IPS DF 19.7 (cell line): ENCODE data around the gene PXDN.
A peak's percentile ranks its signal among the peaks of the same experiment; 100 is the strongest.

Experiments
- DNase-seq: peaks from one replicate; pipeline ENCODE4 v3.0.0-alpha.2; 2013; ENCODE audit warnings: low read depth, low spot score

PXDN gene

DNA sequence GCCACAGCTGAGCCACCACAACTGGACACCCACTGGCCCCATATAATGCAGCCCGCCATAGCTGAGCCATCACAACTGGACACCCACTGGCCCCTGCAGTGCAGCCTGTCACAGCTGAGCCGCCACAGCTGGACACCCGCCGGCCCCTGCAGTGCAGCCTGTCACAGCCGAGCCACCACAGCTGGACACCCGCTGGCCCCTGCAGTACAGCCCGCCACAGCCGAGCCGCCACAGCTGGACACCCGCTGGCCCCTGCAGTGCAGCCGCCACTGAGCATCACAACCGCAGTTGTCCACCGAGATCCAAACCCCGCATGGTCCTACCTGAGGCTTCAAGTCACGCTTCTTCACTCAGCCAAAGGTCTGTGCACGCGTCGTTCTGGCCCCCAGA lies 134.2 kb downstream of the PXDN start:
- DNase-seq = no peak

DNA sequence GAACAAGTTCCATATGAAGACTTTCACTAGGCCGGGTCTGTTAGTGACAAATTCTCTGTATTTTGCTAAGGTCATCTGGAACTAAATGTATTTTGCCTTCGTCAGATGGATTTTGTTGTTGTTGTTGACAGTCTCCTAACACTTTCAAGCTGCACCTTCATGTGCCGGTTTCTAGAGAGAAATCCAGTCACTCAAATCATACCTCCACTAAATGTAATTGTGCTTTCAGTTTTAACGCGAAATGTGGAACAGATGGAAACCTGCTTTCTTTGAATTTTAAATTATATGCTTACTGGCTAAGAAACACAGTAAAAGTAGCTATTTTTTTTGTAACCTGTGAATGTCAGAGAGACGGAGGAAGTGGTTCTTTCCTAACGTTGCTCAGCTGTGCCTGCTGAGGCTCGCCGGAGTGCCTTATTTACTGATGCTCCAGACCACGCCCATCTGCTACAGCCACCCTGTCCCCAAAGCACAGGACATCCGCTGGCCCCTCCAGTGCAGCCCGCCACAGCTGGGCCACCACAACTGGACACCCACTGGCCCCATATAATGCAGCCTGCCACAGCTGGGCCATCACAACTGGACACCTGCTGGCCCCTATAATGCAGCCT lies 134.7 kb downstream of the PXDN start:
- no peak for DNase-seq

DNA sequence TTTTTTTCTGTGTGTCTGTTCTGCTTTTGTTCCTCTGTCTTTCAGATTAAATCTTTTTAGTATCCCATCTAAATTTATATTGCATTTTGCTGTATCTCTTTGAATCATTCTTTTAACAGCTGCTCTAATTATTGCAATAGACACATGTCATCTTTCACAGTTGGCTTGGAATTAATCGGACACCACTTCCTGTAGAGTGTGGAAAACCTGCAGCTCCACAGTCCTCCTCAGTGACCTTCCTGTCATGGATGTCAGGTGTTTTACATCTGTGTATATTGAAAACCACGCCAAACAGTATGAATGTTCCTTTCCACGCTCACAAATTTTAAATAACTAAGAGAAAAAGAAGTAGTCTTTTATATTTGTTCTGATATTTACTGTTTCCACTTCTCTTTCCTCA lies 135.3 kb downstream of the PXDN start:
- no peak for DNase-seq

DNA sequence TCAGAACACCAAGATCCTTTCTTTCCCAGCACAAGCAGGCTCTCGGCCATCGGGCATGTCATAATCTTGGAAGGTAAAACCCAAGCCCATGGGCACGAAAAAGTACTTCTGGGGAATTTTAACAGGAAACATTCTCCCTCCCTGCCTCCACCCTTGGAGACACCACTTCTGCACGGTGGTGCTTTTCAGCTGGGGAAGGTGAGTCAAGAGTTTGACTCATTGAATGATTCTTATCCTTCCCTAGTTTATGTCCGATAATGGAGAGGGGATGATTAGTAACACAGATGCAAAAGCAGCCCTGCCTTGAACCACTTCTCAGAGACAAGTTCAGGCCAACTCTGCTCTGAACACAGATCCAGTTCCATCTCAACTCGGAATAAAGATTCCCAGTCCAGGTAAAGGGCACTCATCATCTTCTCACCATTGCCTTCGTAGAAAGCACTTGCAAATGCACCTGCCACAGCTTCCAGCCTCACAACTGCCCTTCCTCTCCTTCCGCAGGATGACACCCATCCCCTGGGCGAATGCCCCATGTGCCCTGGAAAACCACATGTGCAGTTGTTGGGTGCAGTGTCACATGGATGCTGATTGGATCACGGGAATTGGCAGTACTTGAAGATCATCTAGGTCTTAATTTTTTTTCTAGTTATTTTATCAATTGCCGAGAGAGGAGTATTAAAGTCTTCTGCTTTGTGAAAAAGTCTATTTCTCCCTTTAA lies 136.2 kb downstream of the PXDN start:
- DNase-seq = no peak

DNA sequence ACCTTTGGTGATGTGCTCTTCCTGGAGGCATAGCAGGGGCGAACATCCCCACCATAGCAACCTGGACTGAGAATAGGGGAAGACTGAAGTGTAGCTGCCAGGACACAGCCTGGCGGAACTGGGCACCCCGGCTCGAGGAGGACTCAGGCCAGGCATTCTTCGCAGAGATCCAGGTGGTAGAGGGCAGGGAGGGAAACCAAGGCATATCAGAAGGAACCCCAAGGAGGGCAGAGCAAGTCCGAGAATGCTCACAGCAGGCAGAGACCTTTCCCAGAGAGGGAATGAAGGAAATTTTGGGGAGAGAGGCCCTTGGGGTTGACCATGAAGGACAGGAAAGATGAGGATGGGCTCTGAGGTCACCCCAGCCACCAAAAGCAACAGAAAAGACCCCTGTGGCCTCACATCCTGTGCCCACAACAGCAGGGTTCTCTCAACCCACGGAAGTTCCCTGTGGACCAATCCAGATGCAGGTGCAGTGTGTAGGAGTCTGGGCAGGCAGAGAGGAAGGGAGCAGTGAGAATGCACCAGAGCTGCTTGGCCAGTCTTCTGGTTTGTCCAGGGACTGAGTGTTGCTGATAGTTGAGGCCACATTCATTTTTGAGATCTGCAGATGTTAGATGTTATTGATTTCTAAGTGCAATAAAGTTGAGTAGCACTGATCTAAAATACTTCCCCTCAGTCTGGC lies 136.9 kb downstream of the PXDN start:
- DNase-seq = no peak

DNA sequence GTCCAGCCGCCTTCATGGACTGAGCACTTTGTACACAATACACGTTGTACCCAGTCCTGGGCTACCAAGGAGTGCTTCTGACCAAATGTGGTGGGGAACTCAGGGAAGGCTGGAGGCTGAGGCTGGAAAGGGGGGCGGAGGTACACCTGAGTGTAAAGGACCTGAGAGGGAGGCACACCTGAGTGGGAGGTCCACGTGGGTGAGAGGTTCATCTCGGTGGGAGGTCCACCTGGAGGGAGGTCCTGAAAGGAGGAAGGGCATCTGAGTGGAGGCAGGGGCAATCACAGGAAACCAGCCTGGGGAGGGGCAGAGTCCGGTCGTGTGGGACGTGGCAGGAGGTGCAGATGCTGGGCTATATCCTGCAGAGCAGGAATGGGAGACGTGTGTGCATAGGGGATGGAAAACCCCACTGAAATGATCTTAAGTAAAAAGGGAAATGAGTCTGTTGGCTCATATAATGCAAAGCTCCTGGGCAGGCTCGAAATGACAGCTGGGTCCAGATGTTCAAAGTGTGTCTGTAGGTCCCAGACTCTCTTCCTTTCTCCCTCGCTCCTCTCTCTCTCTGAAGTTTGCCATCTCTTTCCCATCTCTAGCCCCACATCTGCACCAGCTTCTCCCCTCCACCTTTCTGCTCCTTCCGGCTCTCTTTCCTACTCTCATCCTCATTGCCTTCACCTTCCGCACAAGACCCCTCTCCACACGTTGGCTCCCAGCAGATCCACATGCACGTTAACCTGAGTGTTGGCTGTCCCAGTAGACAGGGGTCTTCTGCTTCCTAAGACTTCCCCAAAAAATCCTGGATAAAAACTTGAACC lies 137.7 kb downstream of the PXDN start:
- DNase-seq = no peak

DNA sequence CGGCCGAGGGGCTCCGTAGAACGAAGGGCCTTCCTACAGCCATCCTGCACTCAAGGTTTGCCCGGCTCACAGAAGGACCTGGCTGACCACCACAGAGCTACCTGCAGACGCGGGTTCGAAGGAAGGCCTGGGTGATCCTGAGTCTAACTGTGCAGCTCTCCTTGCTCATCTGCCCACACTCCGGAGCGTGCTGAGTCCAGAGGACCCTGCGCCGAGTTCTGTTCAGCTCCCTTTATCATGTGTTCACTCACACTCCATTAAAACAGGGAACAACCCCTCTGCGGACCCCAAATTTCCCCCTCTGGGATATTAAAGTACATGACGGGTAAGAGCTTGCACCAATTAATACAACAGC lies 138.3 kb downstream of the PXDN start:
- DNase-seq = no peak

DNA sequence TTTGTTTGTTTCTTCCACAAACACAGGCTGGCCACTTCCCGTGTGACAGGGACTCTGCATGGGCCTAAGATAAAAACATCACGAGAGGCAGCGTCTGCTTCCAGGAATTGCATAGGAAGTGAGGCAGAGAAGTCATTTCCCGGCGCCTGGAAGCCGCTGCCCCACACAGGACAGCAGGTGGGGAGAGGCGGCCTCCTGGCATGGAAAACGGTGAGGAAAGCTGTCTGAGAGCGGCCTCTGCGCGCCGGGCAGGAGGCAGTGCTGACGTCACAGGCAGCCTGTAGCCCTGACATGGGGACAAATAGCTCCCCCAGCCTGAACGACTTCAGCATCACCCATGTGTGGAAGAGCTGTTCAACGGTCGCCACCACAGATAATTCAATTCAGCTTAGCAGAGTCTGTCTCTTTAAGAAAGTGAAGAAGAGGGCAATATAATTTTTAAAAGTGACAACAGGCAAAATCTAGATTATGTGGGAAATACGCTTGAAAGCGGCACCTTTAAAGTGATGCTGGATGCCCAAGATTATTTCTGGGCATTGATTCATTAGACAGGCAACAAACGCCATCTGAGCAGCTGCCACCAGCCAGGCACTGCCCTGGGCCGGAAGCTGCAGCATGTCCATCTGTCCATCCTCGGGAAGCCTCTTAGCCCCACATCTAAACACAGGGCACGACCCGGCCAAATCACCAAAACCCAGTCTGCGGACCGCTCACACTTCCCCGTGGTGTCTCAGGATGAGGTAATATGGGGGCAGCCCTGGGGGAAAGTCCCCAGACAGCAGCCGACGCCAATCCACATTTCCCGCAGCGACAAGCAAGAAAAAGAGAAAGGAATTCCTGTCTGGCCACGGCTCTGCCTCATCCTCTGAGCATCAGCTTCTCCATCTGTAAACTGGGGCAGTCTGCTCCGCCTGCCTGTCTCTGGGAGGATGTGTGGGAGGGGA lies 138.9 kb downstream of the PXDN start:
- peak; percentile 57 for DNase-seq

DNA sequence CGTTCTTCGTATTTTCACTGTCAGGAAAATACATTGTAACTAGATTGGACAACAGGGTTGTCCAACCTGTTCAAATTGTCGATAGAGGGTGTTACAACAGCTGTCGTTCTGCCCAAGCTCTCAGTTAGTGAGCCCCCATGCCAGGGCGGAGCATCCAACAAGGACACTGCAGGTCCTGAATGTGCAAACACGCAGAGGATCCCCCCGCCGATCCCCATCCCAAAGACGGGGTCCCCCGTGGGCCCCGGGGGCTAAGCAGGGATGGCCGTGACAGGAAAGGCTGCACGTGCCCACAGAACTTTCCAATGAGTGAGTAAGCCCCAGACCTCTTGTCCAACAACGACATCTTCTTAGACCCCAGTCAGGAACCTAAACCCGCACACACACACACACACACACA lies 140.8 kb downstream of the PXDN start:
- DNase-seq = no peak

DNA sequence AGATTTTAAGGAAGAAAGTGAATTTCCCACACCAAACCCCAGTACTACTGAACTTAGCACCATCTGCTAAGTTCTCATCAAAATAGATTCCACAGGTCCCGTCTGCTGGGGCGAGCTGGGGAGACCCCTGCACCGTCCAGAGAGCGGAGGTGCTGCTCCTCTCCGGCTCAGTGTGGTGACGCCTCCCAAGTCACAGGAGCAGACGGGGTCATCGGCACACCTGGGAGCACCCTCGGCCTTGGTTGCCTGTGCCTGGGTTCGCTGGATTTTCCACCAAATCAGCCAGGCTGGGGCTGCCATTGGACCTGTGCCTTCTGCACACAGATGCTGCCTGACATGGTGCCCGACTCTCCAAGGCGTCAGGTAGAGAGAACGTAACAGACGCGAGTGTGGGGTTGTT lies 141.3 kb downstream of the PXDN start:
- DNase-seq = no peak

DNA sequence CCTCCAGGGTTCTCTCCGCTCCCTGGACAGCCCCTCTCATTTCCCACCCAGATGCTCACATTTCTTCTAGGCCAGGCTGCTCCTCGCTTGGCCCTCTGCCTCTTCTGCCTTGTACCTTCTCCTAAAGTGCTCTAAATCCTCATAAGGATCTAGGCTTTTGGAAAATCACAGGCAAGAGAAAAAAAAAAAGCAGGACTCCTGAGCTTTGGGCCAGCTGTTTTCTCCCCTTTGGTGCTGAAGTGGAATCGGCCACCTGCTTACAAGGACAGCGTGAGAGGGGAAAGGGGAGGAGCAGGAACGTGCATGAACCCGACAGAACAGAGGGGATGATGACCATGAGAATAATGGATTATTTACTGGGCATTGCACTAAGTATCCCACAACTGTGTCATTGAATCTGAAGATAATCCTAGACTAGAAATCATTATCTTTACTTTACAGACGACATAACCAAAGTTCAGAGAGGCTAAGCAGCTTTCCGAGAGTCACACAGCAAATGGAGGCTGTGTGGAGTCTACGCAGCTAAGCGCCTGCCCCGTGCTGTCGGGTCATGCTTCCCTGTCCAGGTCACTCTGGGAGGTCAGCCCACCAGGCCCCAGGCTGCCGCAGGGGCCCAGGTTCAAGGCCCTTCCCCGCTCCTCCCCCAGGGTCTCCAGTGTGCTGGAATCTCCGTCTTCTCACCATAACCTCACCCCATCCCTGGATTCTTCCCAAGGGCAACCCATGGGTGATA lies 141.9 kb downstream of the PXDN start:
- no peak for DNase-seq

DNA sequence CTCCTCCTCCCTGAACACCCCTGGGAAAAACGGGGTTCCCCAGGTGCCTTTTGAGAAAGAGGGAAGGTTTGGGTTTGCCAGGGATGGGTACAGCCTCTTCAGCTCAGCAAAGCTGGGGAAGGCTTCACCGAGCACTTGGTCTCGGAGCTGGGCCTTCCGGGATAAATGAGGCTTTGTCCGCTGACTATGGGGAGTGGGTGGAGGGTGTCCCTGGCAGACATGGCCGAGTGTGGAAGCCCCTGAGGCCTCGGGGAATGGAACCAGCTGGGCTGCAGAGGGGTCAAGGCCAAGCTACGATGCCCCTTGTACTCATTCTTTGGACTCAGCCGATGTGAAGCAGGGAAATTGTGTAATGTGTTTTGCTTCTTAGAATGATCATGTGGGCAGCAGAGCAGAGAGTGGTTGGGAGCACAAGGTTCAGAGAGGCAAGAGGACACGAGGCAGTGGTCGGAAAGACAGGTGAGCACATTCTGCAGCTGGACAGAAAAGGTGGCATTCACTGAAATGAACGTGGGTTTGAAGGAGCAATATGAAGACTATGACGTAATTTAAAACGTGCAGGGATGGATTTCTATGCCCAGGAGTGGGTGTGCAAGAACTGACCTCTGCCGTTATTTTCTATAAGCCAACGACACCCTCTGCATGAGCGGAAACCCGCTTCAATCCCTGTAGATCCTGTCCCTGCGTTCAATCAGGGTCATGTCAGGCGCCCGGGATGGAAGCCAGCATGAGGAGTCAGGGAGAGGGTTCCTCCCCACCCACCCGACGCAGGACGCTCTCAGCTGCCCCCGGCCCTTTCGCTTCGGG lies 142.6 kb downstream of the PXDN start:
- no peak for DNase-seq

DNA sequence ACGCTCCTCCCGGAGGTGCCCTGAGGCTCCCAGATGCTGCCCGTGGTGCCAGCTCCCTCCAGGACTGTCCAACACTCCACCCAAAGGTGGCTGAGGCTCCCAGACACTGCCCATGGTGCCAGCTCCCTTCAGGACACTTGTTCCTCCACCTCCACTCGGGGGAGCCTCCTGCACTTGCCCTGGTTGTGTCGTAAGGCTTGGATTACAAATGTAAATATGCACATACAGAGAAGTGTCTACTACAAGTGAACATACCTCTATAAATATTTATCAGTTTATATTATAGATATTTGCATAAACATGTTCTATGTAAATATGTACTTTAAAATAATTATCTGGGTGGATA lies 143.3 kb downstream of the PXDN start:
- no peak for DNase-seq

DNA sequence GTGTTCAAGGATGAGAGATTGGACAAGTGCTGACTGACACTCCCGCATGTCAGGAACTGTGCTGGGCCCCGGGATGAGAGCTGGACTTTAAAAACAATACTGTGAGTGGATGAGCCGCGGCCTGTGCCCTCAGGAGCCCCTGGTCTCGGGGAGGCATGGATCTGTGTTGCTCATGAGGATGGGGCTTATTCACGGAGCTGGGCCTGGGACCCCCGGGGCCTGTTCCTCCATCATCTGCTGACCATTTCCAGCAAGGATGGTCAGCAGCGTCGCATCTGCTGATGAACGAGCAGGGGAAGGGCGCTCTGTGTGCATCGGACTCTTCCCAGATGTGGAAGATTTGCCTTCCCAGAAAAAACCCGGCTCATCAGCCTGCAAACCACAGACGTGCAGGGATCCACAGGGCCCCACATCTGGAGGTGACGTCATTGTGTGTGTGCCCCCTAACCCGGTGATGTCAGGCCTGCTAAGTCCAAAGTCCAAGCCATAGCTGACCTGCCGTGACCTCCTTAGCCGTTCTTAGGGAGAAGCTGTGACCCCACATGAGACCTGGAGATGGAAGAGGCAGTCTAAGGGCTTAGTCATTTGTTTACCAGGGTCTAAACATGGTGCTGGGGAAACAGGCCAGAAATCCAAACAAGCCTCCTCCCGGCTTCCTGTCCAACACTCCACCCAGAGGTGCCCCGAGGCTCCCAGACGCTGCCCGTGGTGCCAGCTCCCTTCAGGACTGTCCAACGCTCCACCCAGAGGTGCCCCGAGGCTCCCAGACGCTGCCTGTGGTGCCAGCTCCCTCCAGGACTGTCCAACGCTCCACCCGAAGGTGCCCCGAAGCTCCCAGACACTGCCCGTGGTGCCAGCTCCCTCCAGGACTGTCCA lies 143.9 kb downstream of the PXDN start:
- no peak for DNase-seq

DNA sequence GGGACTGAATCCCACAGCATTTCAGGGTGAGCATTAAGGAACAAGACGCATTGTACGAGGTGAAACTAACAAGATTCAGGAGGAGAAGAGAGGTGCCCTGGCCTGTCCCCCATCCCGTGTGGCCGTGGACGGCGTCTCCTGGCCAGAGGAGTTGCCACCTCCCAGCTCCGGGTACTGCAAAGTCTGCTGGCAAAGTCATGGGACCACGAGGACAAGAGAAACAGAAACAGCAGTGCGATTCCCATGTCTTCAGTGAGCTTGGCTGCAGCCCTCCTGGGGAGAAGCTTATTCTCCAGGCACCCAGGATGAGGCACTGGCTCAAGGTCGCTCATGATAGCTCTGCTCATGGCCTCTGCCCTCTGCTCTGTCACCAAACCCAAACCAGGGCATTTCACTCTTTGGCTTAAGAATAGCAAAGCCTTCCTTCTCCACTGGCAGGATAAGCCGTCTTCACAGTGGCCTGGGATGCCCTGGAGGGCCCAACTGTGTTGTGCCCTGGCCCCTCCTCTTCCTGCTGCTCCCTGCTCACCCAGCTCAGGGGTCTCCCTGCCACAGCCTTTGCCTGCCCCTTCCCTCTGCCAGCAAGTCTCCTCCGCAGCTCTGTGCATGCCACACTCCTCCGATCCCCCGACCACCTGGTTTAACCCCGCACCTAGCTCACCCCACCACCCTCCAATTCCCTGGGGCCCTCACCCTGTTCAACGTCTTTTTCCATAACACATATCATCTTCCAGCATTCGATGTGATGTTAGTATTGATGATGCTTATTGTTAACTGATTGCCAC lies 144.8 kb downstream of the PXDN start:
- DNase-seq = no peak

DNA sequence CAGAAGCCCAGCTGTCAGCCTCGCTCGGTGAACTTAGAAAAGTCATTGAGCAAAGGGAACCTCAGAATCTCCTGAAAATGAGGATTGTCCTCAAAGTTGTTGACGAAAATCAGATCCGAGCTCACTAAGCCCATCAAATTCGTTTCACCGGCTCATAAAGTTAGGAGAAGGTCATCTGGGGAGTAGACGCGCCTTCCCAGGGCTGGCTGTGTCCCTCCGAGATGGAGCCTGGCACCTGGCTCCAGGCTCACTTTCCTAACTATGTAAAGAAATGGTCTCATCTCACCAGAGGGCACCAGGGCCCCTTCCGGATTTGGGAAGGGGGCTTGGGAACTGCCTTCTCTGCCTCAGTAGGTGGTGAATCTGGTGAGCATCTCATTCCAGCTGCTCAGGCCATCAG lies 145.5 kb downstream of the PXDN start:
- no peak for DNase-seq

DNA sequence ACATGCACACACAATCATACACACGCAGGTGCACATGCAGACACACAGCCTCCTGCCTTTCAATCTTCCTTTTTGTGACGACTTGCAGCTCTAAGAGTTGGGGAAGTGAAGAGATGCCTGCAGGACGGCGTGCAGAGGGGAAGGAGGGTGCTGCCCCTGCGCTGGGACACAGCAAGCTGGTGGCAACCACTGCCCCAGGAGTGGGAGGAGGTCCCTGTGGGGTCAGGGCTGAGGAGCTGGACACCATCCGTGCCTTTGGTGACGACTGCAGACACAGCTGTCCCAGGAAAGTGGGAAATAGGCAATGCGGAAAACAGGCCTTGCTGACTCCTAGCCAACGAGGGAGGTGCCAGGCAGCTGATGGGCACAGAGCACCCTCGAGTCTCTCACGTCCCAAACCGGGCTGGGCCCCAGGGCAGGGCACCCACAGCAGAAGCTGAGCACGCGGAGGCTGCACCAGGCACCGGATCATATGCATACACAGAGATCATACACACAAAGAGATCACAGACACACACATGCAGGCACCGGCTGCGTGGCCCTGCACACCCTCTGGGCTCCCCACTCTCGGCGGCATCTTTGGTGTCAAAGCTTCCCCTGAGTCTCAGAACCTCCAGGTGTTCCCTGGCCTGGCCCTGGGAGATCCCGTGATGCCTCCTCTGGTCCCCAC lies 146.1 kb downstream of the PXDN start:
- DNase-seq = no peak

DNA sequence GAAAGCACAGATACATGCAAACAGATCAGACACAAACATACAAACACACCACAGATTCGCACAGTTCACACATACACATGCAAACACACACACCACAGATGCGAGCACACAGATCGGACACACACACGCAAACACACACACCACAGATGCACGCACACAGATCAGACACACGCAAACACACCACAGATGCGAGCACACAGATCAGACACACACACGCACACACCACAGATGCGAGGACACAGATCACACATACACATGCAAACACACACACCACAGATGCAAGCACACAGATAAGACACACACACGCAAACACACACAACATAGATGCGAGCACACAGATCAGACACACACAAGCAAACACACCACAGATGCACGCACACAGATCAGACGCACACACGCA lies 149.0 kb downstream of the PXDN start:
- no peak for DNase-seq
